Fibroblast of peridontal ligament (primary cell): ENCODE measurements around the gene CLDN18.

Experiments used
- DNase-seq: peaks from one replicate; pipeline ENCODE4 v3.0.0-alpha.2; 2010; ENCODE audit errors: extremely low read depth

CLDN18 gene

DNA sequence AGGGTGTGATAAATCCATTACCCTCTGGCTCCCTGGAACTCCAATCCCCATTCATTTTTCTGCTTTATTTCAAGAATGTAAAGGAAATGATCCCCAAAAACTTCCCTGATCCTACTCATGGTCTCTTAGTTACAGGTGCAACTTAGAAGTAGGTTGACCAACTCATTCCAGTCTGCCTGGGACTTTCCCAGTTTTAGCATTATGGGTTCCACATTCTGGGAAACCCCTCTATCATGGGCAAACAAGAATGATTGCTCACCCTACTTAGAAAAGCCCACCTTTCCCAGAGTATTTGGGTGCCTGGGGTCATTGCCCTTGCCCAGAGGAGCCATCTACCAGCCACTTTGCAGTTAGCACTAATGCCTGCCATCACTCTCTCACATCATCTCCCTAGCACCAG lies 15.6 kb downstream of the CLDN18 start:
- no peak for DNase-seq

DNA sequence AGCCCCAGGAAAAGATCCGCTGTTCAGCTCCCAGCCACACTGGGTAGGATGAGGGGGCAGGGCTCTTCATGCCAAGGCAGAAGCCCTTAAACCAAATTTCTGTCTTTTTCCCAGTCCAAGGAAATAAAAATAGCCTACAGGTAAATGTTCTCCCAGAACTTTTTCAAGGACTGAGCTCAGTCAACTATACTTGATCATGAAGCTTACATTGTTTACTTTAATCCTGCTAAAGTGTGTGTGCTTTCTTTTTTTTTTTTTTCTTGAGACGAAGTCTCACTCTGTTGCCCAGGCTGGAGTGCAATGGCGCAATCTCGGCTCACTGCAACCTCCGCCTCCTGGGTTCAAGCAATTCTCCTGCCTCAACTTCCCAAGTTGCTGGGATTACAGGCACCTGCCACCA lies 17.9 kb downstream of the CLDN18 start:
- DNase-seq: no peak

- no peak for DNase-seq
Measured at GRCh38 chr3:138030734-138031280, 20.8 kb downstream of the CLDN18 start.

DNA sequence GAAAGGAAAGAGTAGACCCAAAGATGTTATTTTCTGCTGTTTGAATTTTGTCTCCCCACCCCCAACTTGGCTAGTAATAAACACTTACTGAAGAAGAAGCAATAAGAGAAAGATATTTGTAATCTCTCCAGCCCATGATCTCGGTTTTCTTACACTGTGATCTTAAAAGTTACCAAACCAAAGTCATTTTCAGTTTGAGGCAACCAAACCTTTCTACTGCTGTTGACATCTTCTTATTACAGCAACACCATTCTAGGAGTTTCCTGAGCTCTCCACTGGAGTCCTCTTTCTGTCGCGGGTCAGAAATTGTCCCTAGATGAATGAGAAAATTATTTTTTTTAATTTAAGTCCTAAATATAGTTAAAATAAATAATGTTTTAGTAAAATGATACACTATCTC lies 21.6 kb downstream of the CLDN18 start:
- no peak for DNase-seq

GRCh38 chr3:138032567-138032966 lies 22.6 kb downstream of the CLDN18 start:
- no peak for DNase-seq

- DNase-seq: no peak
Measured at GRCh38 chr3:138033202-138033691, 23.3 kb downstream of the CLDN18 start.

- no peak for DNase-seq
Measured at GRCh38 chr3:138034918-138035317, 25.0 kb downstream of the CLDN18 start.

DNA sequence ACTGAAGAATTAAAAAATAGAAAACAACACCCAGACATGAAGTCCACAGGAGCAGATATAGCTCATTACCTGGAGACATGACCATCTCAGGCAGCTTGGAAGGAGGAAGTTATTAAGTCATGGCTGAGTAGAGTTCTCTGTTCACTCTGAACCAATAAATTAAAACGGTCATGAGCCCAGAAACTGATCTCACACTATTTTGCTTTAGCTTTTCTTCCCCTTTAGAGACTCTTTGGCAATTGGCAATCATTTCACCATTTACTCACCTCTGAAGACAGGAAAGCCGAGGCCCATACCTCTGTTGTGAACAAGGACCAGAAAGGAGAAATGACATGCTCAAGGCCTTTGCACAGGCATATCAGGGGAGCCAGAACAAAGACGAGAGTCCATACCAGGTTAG lies 26.6 kb downstream of the CLDN18 start:
- no peak for DNase-seq

- DNase-seq: no peak
Measured at GRCh38 chr3:138038725-138039462, 28.9 kb downstream of the CLDN18 start.

GRCh38 chr3:138042043-138042442 lies 32.1 kb downstream of the CLDN18 start:
- DNase-seq: peak; percentile 74

- DNase-seq: peak; percentile 94
Measured at GRCh38 chr3:138043266-138044029, 33.5 kb downstream of the CLDN18 start.

GRCh38 chr3:138046085-138046484 lies 36.1 kb downstream of the CLDN18 start:
- no peak for DNase-seq

DNA sequence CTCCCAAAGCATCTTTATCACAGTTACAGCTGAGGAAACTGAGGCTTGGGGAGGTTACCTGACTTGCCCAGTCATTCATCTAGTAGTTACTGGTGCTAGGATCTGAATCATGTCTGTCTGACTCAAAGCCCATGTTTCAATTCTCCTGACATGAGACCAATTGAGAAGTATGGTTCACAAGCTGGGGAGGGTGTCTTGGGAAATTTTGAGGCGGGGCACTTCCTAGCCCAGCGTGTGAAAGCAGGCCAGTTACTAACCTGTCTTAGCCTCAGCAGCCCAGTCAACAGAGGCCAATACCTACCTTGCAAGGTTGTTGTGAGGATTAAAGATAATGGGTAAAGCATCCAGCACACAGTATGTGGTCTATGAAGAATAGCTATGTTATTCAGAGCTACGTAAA lies 37.0 kb downstream of the CLDN18 start:
- DNase-seq: no peak

DNA sequence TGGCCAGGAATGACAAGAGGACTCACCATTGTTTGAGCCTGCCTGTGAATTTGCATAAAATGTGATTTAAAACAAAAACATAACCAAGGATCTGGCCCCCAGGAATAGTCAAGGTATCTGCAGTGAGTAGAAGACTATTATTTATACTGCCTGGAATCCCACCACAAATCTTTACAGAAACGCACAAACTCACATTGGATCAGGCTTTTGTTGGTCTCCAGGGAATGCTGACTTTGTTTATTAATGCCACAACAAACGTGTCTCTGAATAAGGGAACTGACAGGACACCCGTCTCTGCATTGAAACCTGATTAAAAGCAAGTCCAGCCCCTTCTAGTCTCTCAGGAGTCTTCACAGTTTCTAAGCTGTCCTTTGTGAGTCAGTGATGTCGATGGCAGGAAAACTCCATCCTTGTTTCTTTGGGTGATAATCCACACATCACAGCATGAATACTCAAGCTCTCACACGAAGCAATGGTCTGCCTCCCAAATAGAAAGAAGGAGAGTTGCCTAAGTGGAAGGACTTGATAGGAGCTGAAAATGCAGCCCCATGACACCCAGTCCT lies 37.7 kb downstream of the CLDN18 start:
- DNase-seq: no peak

GRCh38 chr3:138049157-138049919 lies 39.4 kb downstream of the CLDN18 start:
- peak; percentile 92 for DNase-seq

DNA sequence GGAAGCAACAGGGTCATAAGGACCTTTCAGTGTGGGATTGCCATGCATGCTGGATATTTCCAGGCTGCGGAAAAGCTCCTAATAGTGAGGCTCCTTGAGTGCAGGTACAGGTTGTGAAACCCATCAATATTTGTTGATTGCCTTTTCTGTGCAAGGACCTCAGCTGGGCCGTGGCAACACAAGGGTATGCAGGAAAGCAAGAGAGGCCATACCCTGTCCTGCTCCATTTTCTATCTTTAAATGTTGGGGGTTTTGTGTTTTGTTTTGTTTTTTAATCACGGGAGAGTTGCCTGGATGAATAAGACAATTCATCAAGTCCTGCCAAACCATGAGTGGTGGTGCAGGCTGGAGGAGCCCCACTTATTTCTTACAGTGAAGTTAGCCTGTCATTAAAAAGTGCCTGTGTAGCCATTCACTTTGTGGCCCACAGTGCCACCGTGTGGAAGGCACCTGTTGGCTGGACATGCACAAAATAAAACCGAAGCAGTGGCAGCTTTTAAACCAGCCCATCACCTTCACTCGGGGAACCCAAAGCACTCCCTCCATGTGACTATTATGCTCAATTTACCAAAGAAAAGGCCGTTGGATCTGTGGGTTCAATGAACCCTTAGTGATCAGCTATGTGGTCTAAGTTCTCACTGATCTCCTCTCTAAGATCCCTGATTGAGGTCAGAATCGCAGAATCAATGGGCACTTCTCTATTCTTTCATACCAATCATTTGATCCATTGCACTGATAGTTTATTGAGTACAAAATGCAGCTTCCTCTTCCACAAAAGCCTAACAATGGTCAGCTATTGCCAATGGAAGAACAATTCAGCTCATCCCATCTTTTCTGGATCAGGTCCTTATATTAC lies 42.2 kb downstream of the CLDN18 start:
- peak; percentile 68 for DNase-seq

DNA sequence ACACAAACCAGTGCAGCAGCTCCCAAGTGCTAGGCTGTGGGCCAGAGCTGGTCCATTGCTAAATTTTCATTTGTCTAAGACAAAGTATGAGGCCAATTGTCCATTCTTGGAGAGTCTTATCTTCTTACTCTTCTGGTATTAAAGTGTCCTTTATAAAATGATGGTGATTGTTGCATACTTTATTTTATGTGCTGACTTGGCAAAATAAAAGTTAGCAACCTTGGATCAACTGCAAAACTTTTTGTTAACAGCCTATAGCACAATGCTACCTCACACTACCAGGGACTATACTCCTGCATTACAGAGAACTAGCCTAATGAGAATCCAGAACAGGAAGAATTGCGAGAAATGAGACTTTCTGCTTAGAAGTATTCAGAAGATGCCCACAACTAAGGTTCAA lies 44.1 kb downstream of the CLDN18 start:
- DNase-seq: no peak

GRCh38 chr3:138057384-138057783 lies 47.4 kb downstream of the CLDN18 start:
- no peak for DNase-seq

- DNase-seq: peak; percentile 78
Measured at GRCh38 chr3:138059261-138059660, 49.3 kb downstream of the CLDN18 start.

DNA sequence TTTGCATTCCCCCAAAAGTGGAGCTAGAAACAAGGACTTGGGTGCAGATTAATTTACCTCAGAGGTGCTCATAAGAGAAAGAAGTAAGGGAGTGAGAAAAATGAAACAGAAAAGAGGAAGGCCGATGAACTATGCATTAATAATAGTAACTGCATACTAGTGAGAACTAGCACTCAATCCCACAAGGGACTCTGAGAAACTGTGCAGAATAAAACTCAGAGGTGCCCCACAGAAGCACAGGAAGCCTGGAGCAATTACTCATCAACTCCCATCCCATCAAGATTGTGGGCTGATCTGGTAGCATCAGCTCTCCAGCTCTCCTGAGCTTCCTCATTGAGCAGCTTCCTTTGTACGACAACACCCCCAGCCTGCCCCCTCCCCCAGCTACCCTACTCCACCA lies 50.8 kb downstream of the CLDN18 start:
- no peak for DNase-seq

GRCh38 chr3:138062037-138062436 lies 52.1 kb downstream of the CLDN18 start:
- no peak for DNase-seq
